HEK293 (cell line): ENCODE data around the gene ARID3B.

Experiments used
- HOXD13 ChIP-seq: sonication (generic); formaldehyde crosslinking; IDR thresholded peaks from 2 replicates; pipeline ENCODE4 v1.8.0; 2022; ENCODE audit warnings: missing genetic modification reagents, borderline replicate concordance
- ZNF140 ChIP-seq: fragments of 450-650 bp; formaldehyde crosslinking; IDR thresholded peaks from 2 replicates; pipeline ENCODE4 v1.5.1; 2016; ENCODE audit warnings: missing biosample characterization, missing genetic modification characterization
- ZNF561 ChIP-seq: fragments of 450-650 bp; IDR thresholded peaks from 2 replicates; pipeline ENCODE4 v1.5.1; 2018; ENCODE audit warnings: missing biosample characterization, missing genetic modification characterization, borderline replicate concordance
- ZSCAN30 ChIP-seq: fragments of 450-650 bp; IDR thresholded peaks from 2 replicates; pipeline ENCODE4 v1.5.1; 2018; ENCODE audit warnings: missing biosample characterization, mild to moderate bottlenecking, missing genetic modification characterization, moderate library complexity
- TF ChIP-seq, protein P1 (sequence below): fragments of 450-650 bp; formaldehyde crosslinking; IDR thresholded peaks from 2 replicates; pipeline ENCODE4 v1.5.1; 2016; ENCODE audit warnings: missing biosample characterization, missing genetic modification characterization
- TF ChIP-seq, protein P2 (sequence below): fragments of 450-650 bp; formaldehyde crosslinking; IDR thresholded peaks from 2 replicates; pipeline ENCODE4 v1.5.1; 2016; ENCODE audit warnings: missing biosample characterization, missing genetic modification characterization
- TF ChIP-seq, protein P3 (sequence below): IDR thresholded peaks from 2 replicates; pipeline ENCODE4 v1.6.1; 2011; ENCODE audit warnings: mild to moderate bottlenecking, low read depth, low read length, borderline replicate concordance
- TF ChIP-seq, protein P4 (sequence below): fragments of 450-650 bp; formaldehyde crosslinking; IDR thresholded peaks from 2 replicates; pipeline ENCODE4 v1.5.1; 2016; ENCODE audit warnings: missing biosample characterization, missing genetic modification characterization, low read depth

DNA sequence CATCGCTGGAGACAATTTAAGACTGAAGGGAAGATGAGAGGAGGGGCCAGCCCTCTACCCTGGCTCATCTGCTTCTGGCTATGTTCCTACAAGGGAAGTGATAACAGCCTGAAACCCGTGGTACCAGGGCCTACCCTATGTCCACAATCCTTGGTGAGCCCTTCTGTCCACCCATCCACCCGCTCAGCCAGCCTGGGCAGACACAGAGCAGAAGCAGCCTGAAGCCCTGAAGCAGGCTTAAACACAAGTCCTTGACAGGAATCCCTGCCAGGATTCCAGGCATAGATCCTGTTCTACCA is 90.0 kb downstream of the ARID3B start:
- no peak for TF ChIP-seq ZSCAN30 (tag by site-specific recombination)
- no peak for TF ChIP-seq ZNF140
- TF ChIP-seq, protein P1, sequence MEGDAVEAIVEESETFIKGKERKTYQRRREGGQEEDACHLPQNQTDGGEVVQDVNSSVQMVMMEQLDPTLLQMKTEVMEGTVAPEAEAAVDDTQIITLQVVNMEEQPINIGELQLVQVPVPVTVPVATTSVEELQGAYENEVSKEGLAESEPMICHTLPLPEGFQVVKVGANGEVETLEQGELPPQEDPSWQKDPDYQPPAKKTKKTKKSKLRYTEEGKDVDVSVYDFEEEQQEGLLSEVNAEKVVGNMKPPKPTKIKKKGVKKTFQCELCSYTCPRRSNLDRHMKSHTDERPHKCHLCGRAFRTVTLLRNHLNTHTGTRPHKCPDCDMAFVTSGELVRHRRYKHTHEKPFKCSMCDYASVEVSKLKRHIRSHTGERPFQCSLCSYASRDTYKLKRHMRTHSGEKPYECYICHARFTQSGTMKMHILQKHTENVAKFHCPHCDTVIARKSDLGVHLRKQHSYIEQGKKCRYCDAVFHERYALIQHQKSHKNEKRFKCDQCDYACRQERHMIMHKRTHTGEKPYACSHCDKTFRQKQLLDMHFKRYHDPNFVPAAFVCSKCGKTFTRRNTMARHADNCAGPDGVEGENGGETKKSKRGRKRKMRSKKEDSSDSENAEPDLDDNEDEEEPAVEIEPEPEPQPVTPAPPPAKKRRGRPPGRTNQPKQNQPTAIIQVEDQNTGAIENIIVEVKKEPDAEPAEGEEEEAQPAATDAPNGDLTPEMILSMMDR: no peak
- no peak for TF ChIP-seq ZNF561
- TF ChIP-seq, protein P2, sequence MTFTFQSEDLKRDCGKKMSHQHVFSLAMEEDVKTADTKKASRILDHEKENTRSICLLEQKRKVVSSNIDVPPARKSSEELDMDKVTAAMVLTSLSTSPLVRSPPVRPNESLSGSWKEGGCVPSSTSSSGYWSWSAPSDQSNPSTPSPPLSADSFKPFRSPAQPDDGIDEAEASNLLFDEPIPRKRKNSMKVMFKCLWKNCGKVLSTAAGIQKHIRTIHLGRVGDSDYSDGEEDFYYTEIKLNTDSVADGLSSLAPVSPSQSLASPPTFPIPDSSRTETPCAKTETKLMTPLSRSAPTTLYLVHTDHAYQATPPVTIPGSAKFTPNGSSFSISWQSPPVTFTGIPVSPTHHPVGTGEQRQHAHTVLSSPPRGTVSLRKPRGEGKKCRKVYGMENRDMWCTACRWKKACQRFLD (tag by site-specific recombination): no peak
- no peak for TF ChIP-seq HOXD13
- TF ChIP-seq, protein P3, sequence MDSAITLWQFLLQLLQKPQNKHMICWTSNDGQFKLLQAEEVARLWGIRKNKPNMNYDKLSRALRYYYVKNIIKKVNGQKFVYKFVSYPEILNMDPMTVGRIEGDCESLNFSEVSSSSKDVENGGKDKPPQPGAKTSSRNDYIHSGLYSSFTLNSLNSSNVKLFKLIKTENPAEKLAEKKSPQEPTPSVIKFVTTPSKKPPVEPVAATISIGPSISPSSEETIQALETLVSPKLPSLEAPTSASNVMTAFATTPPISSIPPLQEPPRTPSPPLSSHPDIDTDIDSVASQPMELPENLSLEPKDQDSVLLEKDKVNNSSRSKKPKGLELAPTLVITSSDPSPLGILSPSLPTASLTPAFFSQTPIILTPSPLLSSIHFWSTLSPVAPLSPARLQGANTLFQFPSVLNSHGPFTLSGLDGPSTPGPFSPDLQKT: no peak
- TF ChIP-seq, protein P4, sequence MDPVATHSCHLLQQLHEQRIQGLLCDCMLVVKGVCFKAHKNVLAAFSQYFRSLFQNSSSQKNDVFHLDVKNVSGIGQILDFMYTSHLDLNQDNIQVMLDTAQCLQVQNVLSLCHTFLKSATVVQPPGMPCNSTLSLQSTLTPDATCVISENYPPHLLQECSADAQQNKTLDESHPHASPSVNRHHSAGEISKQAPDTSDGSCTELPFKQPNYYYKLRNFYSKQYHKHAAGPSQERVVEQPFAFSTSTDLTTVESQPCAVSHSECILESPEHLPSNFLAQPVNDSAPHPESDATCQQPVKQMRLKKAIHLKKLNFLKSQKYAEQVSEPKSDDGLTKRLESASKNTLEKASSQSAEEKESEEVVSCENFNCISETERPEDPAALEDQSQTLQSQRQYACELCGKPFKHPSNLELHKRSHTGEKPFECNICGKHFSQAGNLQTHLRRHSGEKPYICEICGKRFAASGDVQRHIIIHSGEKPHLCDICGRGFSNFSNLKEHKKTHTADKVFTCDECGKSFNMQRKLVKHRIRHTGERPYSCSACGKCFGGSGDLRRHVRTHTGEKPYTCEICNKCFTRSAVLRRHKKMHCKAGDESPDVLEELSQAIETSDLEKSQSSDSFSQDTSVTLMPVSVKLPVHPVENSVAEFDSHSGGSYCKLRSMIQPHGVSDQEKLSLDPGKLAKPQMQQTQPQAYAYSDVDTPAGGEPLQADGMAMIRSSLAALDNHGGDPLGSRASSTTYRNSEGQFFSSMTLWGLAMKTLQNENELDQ (tag by site-specific recombination): no peak
